ENCODE results near the gene HPS4. TPM values are rescaled to one million over a fixed set of nuclear protein-coding genes. Genes with fewer than 3 reads are reported as not detected.

Gene HPS4
- total and polyA plus RNA-seq, 11 donors = 6.2 to 15.0 (median 9.3) TPM

DNA sequence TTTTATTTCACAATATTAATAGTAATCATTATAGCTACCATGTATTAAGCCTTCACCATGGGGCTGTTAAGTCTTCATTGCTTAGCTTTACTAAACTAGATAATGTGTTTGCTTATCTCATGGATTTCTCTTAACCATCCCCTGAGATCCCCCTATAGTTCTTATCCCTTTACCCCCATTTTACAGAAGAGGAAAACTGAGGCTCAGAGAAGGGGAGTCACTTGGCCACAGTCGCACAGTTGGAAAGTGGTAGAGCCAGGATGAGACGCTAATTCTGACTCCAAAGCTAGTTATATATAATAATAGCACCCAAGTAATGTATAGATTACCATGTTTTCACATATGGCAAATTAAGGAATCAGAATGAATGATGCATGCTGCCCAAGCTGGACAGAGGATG is 38.4 kb upstream of the HPS4 start:
- Histone ChIP-seq H3K4me3 (no peak overlapping the region), H3K27ac (no peak overlapping the region), H3K27me3 (no peaks in the 10 kb centered on the region), H3K4me1 (peaks cover 0 to 21% (median 1%) of the 10 kb centered on the region in 12 donors), H3K36me3 (peaks cover 0 to 35% (median 20%) of the 10 kb centered on the region in 9 donors), H3K9me3 (no peaks in the 10 kb centered on the region)
- intact Hi-C loops (cut with DNase I) = no loop called here
- no peak for TF ChIP-seq POLR2A (IDR thresholded peaks at IDR 0.05)
- TF ChIP-seq, protein P1, sequence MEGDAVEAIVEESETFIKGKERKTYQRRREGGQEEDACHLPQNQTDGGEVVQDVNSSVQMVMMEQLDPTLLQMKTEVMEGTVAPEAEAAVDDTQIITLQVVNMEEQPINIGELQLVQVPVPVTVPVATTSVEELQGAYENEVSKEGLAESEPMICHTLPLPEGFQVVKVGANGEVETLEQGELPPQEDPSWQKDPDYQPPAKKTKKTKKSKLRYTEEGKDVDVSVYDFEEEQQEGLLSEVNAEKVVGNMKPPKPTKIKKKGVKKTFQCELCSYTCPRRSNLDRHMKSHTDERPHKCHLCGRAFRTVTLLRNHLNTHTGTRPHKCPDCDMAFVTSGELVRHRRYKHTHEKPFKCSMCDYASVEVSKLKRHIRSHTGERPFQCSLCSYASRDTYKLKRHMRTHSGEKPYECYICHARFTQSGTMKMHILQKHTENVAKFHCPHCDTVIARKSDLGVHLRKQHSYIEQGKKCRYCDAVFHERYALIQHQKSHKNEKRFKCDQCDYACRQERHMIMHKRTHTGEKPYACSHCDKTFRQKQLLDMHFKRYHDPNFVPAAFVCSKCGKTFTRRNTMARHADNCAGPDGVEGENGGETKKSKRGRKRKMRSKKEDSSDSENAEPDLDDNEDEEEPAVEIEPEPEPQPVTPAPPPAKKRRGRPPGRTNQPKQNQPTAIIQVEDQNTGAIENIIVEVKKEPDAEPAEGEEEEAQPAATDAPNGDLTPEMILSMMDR (IDR thresholded peaks at IDR 0.05) = no peak
- ATAC-seq (no peak), DNase-seq (no peak)
- WGBS, 4 donors = 93 to 100% (median 96%) methylated on average over 2 of the region's 2 CpGs

DNA sequence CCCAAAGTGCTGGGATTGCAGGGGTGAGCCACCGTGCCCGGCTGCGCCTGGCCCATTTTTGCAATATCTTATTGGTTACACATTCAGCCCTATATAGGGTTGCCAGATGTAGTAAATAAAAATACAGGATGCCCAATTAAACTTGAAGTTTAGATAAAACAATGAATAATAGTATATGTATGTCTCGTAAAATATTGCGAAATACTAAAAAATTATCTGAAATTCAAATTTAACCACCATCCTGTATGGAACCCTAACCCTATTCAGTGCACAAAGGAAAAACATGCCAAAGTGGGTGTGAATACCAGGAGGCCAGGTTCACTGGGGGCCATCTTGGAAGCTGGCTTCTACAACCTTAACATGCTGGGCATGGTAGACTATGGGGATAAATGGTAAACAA is 33.8 kb upstream of the HPS4 start:
- intact Hi-C loops (cut with DNase I) = loop anchor here in 1 of 10 donors (10.0 kb wide), 1 partner anchor 67 kb away; no protein-coding TSS in a partner anchor

DNA sequence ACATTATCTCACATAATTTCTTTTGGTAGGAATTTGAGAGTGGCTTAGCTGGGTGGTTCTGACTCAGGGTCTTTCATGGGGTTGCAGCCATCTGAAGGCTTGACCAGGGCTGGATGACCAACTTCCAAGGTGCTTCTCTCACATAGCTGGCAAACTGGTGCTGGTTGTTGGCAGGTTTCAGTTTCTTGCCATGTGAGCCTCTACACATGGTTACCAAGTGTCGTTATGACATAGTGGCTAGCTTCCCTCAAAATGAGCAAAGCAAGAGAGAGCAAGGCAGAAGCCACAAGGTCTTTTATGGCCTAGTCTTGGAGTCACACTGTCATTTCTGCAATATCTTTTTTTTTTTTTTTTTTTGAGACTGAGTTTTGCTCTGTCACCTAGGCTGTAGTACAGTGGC is 32.9 kb upstream of the HPS4 start:
- no peak for TF ChIP-seq POLR2A (IDR thresholded peaks at IDR 0.05)
- TF ChIP-seq, protein P1 (IDR thresholded peaks at IDR 0.05) = no peak
- no peaks in the 10 kb centered on the region for H3K27me3 ChIP-seq
- H3K4me1 ChIP-seq = peaks cover 0 to 21% (median 13%) of the 10 kb centered on the region in 12 donors
- 70 to 91% (median 75%) methylated on average over 1 of the region's 1 CpG for WGBS, 4 donors
- no peak overlapping the region for H3K4me3 ChIP-seq
- H3K27ac ChIP-seq = no peak overlapping the region
- H3K9me3 ChIP-seq = no peaks in the 10 kb centered on the region
- ATAC-seq (no peak), DNase-seq (no peak)
- no peaks in the 10 kb centered on the region for H3K36me3 ChIP-seq
- intact Hi-C loops (cut with DNase I) = loop anchor here in 1 of 10 donors (10.0 kb wide), 1 partner anchor 68 kb away; no protein-coding TSS in a partner anchor

More for the DNA sequence above, 33.8 kb upstream of the HPS4 start:
- H3K4me3 ChIP-seq = no peak overlapping the region
- ATAC-seq (no peak), DNase-seq (no peak)
- H3K9me3 ChIP-seq = no peaks in the 10 kb centered on the region
- H3K36me3 ChIP-seq = peaks cover 0 to 2% (median 0%) of the 10 kb centered on the region in 9 donors
- TF ChIP-seq, protein P1 (IDR thresholded peaks at IDR 0.05) = no peak
- TF ChIP-seq POLR2A (IDR thresholded peaks at IDR 0.05) = no peak
- no peak overlapping the region for H3K27ac ChIP-seq
- H3K4me1 ChIP-seq = peaks cover 0 to 17% (median 10%) of the 10 kb centered on the region in 12 donors
- 94 to 99% (median 96%) methylated on average over 5 of the region's 5 CpGs for WGBS, 4 donors
- H3K27me3 ChIP-seq = no peaks in the 10 kb centered on the region

DNA sequence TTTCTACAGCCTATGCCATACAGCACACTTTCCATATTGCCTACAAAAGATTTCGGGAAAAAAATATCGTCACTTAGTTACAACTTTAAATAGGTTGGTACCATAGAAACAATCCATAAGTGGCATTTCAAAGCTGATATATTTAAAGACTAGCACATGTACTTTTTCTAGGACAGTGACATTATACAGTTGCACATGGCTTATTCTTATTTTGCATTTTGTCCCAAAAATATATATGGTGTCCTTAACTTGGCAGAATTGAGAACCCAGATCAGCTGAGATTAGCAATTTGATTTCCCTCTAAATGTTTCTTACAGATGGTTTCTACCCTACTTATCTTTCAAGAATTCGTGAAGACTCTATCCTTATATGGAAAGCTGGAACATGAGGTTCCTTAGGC is 32.3 kb upstream of the HPS4 start:
- Histone ChIP-seq H3K27me3 (no peaks in the 10 kb centered on the region), H3K9me3 (no peaks in the 10 kb centered on the region), H3K4me3 (no peak overlapping the region), H3K4me1 (peaks cover 0 to 26% (median 16%) of the 10 kb centered on the region in 12 donors), H3K27ac (no peak overlapping the region), H3K36me3 (no peaks in the 10 kb centered on the region)
- WGBS, 4 donors = 77 to 89% (median 81%) methylated on average over 3 of the region's 3 CpGs
- TF ChIP-seq, protein P1 (IDR thresholded peaks at IDR 0.05) = no peak
- no peak for TF ChIP-seq POLR2A (IDR thresholded peaks at IDR 0.05)
- intact Hi-C loops (cut with DNase I) = loop anchor here in 1 of 10 donors (10.0 kb wide), 1 partner anchor 69 kb away; no protein-coding TSS in a partner anchor
- DNase-seq (no peak), ATAC-seq (no peak)

Measured in heart left ventricle (tissue), 16 donors.